Activated CD8-positive, alpha-beta memory T cell treated with anti-CD3 and anti-CD28 coated beads for 4 hours (primary cell): ENCODE data around the gene AOPEP.

ENCODE experiments used
- DNase-seq, 2 donors: peaks; one replicate each; pipeline ENCODE4 v3.0.0-alpha.2; 2020; ENCODE audit warnings: low read depth in 2 of 2

AOPEP gene

GRCh38 chr9:94761481-94761880, 35.0 kb downstream of the AOPEP start:
- DNase-seq = no peak

GRCh38 chr9:94767331-94768072, 41.0 kb downstream of the AOPEP start:
- DNase-seq = no peak

GRCh38 chr9:94768766-94769165, 42.3 kb downstream of the AOPEP start:
- no peak for DNase-seq

GRCh38 chr9:94770334-94770733, 43.8 kb downstream of the AOPEP start:
- no peak for DNase-seq

DNA sequence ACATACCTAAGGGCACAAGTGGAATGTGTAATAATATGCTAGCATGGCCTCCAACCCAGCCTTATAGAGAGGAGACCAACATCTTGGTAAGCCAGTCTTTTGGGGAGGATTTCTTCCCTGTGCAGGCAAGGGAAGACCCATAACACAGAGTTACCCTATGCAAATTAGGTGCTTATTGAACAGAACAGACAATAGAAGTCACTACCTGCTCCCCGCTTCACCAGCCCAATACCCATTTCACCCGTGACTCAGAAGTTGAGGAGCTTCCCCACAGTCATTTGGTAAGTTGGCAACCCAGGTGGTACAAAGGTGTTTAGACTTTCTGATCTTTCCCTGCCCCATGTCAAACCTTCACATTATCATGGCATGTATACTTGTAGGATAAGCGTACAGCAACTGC, 44.6 kb downstream of the AOPEP start:
- no peak for DNase-seq

DNA sequence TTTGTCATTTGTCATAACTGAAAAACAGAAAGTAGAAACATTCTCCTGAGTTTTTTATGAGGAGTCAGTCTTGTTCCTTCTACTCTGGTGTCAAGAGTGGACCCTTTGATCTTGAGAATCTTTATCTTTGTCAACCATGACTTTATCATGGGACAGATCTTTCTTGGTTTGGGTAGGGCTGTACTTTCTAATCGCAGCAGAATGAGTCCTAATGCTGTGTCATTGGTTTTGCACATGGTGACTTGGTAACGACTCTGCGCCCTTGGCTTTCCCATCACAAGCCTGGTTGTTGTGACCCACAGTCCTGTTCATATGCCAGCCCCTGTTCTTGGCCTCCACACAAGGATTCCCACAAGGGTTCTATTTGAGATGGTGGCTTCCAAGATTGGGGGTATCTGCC, 45.6 kb downstream of the AOPEP start:
- DNase-seq = no peak

GRCh38 chr9:94772639-94773303, 46.3 kb downstream of the AOPEP start:
- DNase-seq = no peak

GRCh38 chr9:94773655-94774054, 47.2 kb downstream of the AOPEP start:
- no peak for DNase-seq

DNA sequence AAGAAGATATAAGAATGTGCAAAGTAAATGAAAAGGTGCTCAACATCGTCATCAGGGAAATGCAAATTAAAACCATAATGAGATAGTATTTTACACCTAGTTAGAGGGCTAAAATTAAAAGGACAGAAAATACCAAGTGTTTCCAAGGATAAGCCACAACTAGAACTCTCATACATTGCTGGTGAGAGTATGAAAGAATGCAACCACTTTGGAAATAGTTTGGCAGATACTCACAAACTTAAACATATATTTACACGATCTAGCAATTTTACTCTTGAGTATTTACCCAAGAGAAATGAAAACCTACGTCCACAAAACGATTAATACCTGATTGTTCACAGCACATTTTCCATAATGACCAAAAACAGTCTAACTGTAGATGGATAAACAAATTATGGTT, 51.5 kb downstream of the AOPEP start:
- no peak for DNase-seq

DNA sequence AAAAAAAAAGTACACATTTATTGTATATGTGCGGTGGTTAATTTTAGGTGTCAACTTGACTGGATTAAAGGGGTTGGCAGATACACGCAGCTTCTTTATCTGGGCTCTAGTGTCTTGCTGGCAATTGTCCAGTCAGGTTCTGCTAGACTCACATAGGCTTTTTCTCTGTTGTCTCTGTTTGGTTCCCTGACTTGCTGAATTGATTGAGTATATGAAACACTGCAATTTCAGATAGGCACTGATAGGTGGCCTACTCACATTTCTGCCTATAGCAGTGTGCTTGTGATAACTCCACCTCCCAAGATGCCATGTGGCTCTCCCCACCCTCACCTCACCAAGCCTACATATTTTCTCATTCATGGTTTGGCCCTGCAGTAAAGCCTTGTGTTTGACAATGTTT, 52.5 kb downstream of the AOPEP start:
- no peak for DNase-seq

GRCh38 chr9:94779693-94780290, 53.3 kb downstream of the AOPEP start:
- DNase-seq = no peak

DNA sequence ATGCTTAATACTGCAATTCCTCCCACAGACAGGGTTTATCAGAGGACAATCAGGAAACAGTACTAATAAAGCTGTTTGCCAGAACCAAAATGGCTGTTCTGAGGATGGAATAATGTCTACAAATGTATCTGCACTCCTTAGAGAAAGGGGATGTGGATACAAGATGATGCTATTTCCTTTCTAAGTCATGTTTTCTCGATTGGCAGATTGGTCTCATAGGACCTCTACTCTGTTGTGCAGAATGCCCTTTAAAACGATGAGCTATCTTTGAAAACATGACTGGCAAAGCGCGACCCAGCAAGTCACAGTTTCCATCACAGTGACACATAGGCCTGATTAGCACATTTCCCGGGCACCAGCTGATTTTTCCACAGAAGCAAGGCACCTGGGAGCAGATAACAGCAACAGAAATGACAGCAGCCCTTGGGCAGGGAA, 54.0 kb downstream of the AOPEP start:
- no peak for DNase-seq

DNA sequence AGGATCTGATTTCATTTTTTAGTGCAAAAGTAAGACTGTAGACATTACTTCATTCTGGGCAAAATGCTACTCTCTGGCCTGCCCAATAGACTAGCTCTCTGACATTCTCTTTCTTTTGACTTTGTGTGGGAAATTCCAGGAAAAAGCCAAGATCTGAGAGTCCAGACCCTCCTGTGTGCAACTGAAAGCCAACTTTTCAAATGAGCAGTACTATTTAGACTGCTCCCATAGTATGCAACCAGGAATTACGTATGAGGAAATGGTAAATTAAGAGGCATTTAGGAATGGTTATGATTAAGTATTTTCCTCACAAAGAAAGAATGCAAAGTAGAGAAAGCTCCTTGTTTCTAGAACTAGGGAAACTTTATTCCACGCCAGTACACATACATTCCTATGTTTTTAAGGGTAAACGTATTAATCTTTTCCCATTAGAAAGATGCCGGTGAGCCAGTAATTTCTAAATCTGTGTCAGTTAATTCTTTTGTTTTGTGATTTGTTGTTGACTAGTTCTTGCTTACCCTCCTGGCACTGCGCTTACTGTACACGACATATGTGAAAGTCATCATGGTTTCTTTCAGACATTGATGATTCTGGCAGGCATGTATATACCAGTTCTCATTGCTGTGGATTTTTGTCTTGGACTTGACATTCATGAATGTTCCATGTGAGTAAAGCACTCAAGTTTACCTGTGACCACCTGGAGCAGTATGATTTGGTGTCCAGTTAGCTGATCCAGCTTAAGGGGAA, 56.0 kb downstream of the AOPEP start:
- no peak for DNase-seq

DNA sequence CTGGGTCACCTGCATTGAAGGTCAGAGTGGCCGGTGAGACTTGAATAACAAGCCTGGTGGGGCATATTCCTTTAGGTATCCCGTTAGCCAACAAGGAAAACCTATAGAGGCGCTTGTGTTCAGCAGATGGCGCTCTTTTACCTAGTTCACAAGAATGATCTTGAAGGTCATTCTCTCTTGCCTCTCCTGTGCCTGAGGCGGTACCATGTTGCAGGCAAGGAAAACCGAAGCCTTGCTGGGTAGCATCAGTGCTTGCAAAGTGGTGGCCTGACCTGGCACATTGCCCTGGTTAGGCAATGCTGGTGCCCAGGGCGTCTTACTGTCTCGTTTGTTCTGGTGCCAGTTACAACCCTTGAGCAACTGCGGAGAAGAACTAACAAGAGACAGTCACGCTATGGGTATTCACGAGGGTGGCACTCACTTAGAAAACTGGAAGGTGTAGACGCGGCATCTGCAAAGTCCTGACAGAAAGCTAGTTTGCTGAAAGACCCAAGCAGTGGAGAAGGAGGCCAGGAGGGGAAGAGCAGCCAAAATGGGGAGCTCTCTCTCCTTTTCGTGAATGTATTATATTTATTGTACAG, 56.7 kb downstream of the AOPEP start:
- peak in 1 of 2 donors; percentile 3 for DNase-seq

DNA sequence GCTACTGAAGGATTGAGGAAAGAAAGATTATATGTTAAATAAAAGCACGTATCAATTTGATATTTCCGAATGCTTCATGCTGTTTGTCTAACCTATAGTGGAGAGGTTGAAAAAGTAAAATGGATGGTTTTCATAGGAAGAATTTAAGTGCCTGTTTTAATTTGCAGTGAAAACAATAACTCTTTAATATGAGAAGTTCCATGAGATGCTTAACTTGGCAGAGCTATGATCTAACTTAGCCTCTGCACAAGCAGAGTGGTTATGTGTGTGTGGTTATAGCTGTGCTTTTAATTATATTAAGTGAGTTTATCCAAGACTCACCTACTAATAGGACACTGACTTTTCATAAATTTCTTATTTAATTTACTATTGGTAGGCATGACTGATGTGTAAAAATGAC, 57.4 kb downstream of the AOPEP start:
- DNase-seq = no peak

GRCh38 chr9:94785215-94786169, 59.0 kb downstream of the AOPEP start:
- DNase-seq = no peak

DNA sequence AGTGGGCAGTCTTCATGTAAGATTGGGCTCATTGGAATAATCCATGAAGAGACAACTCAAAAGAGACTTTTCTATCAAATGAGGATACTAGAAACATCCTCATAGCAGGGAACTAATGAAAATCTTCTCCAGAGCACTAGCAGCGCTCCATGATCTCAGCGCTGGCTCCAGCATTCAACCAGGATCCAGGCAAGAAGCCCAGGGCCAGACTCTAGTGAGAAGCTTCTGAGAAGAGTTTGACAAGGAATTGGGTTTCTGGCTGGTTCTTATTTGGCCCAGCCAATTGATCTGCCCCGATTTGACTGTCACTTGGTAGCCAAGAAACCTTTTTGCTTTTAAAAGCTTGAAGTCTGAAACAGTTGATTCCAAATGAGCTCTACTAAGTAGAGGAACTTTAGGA, 60.1 kb downstream of the AOPEP start:
- no peak for DNase-seq

DNA sequence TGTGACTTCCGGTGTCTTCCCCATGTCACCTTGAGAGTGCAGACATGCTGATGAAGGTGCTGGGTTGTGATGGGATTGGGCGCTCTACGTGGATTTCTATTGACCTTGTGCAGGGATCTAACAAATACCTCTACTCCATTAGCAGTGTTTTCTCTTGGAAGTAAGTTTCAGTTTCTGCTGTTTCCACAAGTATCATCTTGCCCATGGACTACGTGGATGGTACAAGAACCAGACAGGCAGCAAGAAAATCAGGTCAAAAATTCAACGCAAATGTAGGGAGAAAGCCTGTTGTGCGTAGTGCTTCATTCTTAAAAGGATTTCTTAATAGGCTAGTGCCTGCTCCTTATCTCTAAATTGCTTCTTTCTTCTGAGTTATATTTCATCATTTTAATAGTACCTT, 60.8 kb downstream of the AOPEP start:
- DNase-seq = no peak

GRCh38 chr9:94788570-94789105, 62.1 kb downstream of the AOPEP start:
- no peak for DNase-seq

GRCh38 chr9:94791435-94791834, 64.9 kb downstream of the AOPEP start:
- no peak for DNase-seq

- no peak for DNase-seq
Observed at GRCh38 chr9:94792511-94792910, 66.0 kb downstream of the AOPEP start.
